T47D (cell line): Measurements from ENCODE around the gene ANTXRL.
"Not testable (repeated sequence)": the region's sequence is repeated elsewhere in the genome, so short reads cannot be mapped to it uniquely, and the experiment has no call there.

ENCODE experiments used
- DNase-seq, 2 experiments: peaks; one replicate each; pipeline versions ENCODE4 v3.0.0 to v3.0.0-alpha.2; 2011 to 2012; ENCODE audit warnings: low read depth in 1 of 2, low spot score in 1 of 2
- JUND ChIP-seq: IDR thresholded peaks from 2 replicates; pipeline ENCODE4 v1.6.1; 2012; ENCODE audit warnings: low read depth
- in situ Hi-C: cut with HindIII; loops from 2 replicates; pipeline ENCODE4 v1.10.0; 2016; ENCODE audit warnings: low sequenced_read_pairs, low pct_unique_long_range_greater_than_20kb

The ANTXRL gene

DNA sequence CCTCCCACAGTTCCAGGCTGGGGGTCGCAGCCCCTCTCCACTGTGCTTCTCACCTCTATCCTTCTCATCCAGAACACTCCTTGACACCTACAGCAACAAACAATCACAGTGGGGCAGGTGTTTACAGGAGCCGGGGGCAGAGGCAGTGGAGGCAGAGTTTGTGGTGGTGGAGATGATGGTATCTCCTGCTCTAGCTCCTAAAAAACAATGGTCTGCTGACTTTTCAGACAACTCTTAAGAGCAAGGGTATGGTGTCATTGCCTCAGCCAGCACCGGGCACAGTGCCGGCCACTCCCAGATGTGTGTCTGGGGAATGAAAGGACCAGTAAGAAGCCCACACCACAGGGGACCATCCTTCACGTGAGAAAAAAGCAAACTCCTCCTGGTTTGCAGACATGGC, 36.3 kb upstream of the ANTXRL start:
- in situ Hi-C loops = no loop called here
- DNase-seq = no peak
- no peak for TF ChIP-seq JUND

DNA sequence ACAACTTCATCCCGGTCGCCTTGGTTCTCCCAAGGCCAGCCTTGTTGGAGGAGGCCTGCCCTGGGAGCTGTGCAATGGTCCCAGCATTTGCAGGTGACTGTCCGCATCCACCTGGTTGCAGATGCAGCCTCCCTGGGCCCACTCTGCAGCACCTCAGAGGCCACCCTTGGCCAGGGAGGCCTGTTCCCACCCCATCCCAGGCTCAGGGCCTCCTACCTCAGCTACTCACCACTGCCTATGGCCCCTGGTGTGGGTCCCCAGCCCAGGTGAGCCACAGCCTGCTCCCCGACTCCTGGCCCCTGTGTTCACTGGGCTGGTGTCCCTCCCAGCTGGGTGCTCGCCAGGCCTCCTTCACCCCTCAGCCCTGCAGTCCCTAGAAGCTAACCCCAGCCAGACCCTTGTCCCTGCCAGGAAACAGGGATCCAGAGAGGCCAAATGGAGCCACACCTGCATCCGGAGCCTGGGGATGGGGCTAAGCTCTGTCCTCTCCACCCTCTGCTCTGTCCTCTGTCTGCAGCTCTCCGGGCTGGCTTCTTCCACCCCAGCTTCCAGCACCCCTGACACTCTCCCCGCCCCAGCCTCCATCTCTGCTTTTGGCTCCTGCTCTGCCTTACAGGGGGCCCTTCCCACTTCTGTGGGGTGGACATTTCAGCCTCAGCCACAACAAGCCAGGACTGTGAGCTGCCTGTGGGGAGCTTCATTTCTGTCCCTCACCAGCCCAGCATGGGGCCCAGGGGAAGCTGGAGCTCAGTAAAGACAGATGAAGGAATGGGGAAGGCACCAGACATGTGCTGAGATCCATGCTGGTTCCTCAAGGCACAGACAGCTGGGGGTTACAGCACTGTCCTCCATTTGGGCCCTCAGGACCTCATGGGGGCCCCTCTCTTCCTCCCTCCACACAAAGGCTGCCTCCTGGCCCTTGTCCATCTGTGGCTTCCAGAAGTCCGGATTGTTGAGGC, 35.6 kb upstream of the ANTXRL start:
- in situ Hi-C loops = no loop called here

DNA sequence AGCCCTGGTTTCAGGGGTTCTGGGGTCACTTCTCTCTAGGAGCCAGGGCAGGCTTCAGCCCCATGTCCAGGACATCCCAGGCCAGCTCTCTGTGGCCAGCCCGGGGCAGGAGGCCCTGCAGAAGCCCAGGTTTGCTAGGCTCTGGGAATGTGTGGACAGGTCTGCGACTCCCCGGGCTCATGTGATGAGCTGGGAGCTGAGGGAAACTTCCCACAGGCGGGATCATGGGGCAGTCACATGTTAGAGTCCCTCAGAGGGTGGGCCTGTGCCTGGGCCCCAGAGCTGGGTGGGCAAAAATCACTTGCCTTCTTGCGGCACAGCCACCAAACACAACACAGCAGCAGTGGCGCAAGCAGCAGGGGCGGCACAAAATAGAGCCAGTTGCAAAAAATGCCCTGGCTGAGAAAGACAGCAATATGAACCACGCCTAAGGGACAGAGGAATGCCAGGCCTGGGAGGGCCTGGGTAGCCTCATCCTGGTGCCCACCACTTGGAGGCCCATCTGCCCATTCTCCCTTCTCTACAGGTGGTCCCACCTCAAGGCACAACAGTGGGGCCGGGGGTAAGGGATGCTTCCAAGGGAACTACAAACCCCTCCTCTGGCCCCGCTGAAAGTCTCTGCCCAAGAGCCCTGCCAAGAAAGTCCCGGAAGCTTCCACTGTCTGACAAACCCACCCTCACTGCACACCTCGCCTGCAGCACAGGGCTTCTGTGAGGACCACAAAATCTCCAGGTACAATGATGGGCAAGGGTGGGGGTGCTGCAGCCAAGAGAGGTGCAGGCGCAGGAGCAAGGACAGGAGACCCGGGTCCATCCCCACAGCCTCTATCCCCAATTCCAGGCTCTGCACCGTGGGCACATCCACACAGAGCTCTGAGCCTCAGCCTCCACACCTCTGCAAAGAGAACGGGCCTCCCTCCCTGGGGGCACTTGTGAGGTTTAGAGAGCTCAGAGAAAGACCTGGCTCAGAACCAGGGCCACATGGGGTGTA, 34.6 kb upstream of the ANTXRL start:
- in situ Hi-C loops = no loop called here
- TF ChIP-seq JUND = no peak
- no peak for DNase-seq

More for the DNA sequence above, 35.6 kb upstream of the ANTXRL start:
- no peak for DNase-seq
- no peak for TF ChIP-seq JUND

DNA sequence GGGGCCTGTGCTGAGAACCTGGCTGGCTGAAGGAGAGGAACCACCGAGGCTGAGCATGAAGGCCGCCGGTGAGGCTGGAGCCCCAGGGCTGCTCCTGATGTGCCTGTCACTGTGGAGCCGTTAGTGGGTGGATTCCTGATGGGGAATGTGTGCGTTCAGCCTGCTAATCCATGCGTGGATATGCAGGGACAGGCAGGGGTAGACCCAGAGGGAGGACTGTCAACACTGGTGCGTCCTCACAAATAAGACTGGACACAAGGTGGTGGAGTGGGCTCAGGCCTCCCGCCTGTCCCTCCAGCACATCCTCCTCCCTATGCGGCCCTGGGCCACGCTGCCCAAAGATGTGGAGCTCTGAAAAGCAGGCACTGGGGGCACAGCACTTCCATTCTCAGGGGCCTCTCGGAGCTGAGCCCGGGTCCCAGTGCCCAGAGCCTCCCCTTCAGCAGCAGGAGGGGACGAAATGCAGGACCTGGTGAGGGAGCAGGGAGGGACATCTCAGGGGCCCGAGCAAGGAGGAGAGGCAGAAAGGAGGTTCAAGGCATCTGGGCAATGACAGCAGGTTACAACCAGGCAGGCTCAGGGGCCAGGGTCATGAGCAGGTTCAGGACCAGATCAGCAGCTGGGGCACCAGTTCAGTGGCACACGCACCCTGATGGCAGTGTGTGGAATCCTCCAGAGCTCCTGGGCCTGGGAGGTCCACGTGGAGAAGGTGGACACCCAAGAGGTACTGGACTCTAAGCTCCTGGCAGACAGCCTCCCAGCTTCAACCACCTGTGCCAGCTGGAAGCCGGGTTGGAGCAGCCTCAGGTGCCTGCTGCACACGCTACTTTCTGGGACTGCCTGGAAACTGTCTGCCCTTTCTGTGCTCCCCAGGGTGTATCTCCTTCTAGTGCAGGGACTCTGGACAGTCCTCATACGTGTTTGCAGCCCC, 33.5 kb upstream of the ANTXRL start:
- DNase-seq = no peak
- in situ Hi-C loops = no loop called here
- TF ChIP-seq JUND = no peak

DNA sequence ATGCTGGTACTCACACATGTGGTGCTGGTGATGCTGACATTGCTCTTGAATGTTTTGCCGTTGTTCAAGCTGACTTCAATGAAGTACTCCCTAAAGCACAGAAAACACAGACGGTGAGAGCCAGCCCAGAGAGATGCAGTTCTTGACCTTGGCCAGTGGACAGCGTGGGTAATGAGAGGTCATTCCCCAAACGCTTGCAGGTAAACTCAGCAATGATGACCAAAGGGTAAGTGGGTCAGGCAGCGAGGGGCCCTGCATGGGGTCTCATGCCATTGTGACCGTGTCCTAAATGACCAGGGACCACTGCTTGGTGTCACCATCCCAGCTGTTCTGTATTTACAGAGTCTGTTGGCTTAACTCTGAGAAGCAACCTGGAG, 32.8 kb upstream of the ANTXRL start:
- in situ Hi-C loops = no loop called here
- no peak for DNase-seq
- no peak for TF ChIP-seq JUND

DNA sequence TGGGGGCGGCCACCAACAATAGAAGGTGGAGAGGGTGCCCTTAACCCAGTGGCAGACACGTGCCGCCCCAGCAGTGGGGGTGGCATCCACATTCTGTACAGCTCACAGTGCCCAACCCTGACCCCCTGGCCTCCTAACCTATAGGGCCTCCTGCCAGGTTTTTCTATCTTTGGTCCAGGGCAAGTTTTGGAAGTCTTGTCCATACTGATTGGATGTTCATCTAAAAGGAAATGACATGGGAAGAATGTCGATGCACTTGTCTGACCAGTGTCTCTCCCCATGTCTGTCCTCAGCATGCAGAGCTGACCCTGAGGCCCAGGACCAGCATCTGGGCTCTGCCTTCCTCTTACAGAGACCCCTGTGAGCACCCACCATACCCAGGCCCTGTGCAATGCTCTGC, 32.3 kb upstream of the ANTXRL start:
- in situ Hi-C loops = no loop called here
- no peak for TF ChIP-seq JUND
- DNase-seq = peak in 1 of 2 experiments; percentile 32

DNA sequence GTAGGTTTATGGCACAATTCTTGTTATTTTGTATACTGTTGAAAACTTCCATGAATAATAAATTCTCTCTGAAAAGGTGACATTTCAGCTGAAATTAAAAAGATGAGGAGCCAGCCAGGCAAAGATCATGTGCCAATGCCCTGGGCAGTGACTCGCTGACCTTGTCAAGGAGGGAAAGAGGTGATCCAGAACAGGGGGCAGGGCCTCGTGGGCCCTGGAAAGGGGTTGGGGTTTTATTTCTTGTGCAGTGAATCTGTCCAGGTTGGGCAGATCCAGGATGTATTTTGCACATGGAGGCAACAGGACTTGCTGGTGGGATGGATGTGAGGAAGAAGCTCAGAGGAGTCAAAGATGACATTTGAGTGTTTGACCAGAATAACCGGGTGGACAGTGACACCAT, 31.6 kb upstream of the ANTXRL start:
- DNase-seq, in situ Hi-C loops: not testable (repeated sequence)

DNA sequence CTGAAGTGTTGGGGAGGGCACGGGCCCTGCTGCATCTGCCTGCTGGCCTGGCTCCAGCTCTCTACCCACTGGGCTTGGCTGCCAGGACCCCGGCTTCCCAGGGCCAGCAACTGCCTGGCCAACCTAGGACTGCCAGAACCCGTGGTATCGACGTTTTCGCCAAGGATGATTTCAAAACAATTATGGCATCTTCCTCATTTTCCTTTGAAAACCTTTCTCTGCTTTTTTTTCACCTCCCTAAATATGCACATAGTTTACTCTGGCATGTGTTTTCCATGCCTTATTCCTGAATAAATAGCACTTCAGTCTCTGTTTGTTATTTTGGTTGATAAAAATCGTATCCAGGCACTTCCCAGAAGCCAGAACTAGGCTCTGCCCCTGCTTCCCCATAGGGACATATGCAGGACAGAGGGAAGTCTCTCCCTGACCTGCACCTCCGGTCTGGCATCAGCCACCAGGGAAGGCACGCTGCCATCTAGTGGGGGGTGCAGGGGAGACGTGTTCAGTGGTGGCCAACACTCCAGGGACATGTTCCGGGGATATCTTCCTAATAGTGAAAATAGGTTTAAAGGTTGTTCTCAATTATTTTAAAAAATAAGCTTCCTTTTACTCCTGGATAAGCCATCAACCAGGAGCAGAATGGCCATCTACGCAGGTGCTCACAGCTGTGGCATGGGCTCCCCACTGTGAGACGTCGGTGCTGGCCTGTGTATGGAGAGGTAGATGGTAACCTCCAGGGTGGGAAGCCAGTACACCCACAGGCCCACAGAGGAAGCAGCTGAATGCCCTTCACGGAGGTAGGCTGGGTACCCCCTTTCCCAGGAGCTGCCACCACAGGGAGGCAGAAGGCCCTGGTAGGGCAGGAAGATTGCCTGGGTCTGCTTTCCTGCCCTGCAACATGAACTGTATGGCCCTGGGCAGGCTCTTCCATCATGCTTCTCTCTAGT, 30.7 kb upstream of the ANTXRL start:
- TF ChIP-seq JUND = no peak
- DNase-seq = peak; percentile 75 to 86
- in situ Hi-C loops = no loop called here

DNA sequence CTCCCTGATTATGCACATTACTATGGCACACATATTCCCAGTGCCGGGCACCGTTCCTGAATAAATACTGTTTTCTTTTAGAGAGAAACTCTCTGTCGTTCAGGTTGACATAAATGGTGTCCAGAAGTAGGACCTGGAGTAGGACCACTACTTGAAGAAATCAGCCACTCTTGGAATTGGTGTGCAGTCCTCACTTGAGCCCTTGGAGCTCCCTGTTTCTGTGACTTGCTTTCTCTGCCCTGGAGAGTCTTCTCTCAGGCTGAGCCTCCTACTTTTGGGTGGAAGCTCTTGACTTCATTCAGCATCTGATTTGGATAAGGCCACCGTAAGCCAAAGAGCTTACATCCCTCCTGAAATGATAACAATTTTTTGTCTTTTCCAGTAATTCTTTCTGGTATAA, 29.7 kb upstream of the ANTXRL start:
- in situ Hi-C loops = no loop called here
- DNase-seq = no peak
- TF ChIP-seq JUND = no peak

DNA sequence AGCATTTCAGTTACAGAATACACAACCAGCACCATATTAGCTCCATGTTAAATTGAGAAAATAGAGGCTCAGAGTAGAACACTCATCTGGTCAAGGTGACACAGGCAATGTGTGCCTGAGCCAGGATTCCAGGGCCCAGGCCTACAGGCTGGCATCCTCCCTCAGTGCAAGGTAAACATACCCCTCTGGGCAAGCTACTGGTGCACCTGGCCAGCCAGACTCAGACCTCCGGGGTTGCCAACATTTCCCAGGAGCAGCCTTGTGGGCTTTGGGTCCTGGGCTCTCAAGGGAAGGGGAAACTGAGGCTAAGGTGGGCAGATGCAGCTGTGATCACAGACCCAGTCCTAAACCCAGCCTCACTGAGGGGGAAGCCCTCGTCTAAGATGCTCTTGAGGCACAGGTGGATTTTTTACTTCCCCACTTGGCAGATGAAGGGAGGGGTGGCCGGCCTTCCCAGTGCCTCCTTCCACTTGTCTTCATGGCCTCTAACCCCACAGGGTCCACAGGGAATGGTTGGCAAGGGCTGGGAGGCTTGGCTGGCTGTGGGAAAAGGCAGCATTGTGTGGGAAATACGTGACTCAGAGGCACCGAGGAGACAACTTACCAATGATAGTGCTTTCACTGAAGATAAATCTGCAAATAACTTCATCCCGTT, 23.8 kb upstream of the ANTXRL start:
- peak in 1 of 2 experiments; percentile 33 for DNase-seq
- in situ Hi-C loops = not testable (repeated sequence)
